HG02798 (cell line): ENCODE measurements around the gene FOXP1.

ENCODE experiments used
- ATAC-seq: cut with Tn5 transposase; IDR thresholded peaks from one replicate; pipeline ENCODE4 v1.9.1; 2021; ENCODE audit warnings: mild to moderate bottlenecking; ENCODE audit not compliant: unreplicated experiment, poor library complexity

The FOXP1 gene

DNA sequence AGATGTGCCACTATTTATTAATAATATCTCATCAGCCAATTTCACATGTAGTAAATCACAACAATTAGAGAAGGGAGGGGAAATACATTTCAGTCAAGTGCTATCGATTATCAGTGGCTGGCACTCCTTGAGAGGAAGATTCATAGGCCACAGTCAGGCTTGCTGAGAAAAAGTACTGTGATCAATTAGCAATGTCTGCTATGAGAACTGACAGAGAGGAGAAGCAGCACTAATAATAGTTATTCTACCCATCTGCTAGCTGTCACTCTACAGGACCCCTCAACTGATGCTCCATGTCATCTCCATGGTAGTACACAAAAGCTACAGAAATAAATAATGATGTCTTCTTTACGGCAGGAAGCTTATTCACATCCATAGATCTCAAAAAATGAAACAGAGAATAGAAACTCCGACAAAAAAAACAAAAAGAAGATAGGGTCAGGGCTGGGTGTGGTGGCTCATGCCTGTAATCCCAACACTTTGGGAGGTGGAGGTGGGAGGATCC, 351.3 kb downstream of the FOXP1 start:
- ATAC-seq: no peak

DNA sequence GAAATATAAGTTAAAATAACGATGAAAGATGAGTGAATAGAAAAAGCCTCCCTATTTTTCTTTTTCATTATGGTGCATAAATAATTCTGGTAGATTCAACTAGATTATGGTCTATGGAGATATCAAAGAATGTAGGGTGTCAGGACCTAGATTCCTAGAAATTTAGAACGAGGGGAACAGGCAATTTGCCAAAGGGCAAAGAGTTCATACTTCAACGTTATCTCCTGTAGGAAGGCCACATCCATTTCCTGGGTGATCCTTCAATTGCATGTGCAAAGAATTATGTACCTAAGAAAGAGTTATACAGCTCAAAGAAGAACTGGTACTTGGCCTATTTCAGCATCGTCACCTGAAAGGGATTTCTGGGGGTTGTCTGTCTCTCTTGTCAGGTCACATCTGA, 351.8 kb downstream of the FOXP1 start:
- ATAC-seq: no peak

DNA sequence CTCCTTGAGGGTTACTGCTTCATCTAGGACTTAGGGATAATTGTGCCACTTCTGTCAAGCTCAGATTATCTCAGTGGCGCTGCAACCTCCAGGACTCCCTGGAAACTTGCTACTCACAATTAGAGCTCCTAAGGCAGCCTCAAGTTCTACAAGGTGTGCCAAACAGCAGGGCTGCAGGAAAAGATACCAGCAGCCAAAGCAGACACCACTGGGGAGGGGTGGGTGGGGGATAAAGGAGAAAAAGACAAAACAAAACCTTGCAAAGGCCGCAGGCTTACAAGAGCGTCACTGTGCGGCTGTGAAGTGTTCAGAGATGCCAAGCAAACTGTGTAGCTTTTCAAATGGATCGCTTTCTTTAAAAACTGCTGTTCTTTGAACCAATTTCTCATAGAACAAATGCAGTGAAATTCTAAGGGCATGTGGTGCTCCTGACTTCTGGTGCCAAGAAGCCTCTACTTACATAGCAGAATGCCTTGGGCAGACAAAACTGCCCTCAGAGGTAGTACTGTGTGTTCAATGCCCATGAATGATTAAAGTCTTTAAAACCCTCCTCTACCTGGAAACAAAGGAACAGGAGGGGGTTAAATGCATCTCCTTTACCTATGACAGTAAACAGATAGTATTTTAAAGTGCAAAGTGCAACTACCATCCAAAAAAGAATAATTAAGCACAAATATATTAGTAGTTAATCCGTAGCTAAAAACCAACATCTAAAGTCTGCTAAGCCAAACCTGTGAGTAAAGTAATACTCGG, 353.4 kb downstream of the FOXP1 start:
- no peak for ATAC-seq

DNA sequence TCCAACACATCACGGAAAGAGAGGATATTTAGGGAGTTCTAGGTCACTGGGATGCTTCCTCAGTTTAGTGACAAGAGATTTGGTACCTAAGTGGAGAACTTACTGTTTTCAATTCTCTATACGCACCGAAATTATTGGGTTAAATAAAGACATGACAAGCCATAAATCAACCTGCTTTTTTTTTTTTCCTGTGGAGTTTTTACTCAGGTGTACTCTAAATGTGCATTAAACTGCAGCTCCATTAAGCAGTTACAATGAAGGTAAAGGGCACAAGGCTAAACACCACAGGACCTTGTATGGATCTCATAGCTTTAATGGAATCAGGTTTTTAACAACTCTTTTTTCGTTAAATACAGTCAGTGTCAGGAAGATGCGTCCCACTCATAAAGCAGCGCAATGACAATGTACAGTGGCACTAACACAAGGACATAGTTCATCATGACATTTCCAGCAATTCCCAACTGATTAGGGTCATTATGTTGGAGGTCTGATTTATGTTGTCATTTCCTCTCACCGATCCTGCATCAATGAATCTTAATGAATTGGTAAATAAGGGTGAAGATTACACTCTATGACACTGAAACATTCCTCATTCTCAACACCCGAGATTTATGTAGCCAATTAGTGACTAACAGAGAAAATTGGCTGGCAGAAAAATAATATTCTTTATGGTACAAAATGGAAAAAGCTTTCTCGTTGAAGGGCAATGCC, 355.2 kb downstream of the FOXP1 start:
- ATAC-seq: no peak

DNA sequence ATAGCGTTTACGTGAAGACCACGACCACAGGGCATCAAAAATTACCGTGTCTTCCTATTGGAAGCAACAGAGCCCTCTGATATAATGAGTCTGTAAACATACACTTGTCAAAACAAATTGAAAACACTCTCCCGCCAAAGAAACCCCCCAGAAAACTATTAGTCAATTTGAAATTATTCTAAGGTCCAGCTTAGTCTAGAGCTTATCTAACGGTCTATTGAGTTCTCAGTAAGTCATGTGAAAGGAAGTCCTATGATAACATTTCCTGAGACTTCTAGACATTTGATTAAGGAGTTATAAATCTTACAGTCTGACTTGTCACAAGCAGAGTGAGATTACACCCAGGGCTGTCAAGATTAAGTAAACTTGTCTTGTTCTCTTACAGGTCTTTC, 356.3 kb downstream of the FOXP1 start:
- no peak for ATAC-seq

DNA sequence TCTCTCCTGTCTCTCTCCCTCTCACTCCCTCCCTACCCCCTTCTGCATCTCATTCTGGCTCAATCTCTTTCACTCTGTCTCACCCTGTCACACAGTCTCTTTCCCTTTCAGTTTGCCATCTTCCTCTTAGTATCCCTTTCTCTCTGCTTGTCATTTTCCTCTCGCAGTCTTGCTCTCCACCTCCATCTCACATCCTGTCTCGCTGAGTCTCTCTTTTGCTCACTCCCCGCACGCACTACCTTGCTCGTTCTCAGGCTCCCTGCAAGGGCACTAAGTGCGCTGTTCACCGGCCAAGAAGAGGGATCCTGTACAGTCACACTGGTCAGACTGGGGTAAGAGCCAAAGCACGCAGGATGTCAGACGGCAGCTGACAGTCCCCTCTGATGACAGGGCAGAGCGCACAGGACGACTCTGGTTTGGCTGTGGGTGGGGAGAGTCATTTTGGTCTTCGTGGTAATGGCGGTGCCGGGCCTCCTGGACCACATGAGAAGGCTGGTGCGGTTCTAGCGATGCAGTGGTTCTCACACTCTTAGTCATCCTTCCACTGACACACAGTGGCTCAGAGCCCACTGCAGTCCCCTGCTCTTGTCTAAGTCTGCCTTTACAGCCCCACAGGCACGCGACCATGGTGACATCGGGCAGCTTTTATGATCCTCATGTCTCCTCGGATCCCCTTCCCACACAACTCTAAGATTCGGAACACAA, 356.8 kb downstream of the FOXP1 start:
- ATAC-seq: peak; percentile 88

DNA sequence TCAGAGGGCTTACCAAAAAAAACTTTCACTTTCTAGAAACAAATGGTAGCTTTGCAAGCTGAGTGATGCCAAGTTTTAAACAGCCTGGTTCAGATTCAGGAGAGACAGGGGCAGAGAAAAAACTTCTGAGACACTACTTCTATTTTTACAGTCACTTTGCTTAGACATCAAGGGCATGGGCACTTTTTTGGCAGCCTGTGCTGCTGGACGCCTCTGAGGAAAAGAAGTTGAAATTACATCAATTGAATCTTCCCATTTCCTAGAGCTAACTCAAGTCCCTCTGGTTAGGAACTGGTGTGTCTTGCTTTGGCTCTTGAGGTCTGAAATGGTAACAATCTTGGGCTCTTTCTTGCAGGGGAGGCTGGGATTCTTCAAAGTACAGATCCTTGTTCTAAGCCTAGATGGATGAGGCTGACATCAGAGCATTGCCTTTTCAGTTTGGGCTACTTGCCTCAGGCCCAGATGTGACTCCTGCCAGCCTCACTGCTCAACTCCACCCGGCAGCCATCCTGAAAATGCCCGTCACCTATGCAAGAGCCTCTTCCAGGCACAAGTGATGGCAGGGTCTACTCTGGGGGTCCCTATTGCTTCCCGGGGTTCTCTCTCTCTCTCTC, 357.5 kb downstream of the FOXP1 start:
- ATAC-seq: peak; percentile 2

DNA sequence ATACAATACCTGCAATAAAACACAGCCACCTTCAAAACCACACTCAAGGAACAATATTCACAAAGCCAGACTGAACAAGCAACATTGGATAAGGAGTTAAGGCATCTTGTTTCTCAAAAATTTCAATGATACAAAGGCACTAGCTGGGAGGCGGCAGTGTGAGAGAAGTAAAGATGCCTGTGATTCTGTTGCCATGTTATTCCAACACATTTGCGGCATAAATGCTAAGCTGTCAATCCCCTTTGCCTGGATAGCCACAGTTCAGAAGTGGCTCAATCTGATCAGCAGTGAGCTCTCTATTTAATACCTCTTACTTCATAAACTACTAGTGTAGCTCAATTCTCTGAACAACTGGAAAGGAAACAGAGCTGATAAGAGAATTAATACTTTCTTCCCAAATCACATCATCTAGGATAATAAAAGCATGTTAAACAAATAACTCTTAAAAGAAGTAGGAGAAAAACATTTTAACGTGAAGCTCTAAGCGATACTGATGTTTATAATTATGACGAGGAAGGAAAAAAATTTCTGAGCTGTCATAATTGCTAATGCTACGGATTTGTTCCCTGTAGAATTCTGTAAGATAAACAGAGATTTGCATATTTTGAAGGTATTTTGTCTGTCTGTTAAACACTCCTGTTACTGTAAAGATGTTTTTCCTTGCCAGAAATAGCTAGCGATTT, 358.4 kb downstream of the FOXP1 start:
- no peak for ATAC-seq

DNA sequence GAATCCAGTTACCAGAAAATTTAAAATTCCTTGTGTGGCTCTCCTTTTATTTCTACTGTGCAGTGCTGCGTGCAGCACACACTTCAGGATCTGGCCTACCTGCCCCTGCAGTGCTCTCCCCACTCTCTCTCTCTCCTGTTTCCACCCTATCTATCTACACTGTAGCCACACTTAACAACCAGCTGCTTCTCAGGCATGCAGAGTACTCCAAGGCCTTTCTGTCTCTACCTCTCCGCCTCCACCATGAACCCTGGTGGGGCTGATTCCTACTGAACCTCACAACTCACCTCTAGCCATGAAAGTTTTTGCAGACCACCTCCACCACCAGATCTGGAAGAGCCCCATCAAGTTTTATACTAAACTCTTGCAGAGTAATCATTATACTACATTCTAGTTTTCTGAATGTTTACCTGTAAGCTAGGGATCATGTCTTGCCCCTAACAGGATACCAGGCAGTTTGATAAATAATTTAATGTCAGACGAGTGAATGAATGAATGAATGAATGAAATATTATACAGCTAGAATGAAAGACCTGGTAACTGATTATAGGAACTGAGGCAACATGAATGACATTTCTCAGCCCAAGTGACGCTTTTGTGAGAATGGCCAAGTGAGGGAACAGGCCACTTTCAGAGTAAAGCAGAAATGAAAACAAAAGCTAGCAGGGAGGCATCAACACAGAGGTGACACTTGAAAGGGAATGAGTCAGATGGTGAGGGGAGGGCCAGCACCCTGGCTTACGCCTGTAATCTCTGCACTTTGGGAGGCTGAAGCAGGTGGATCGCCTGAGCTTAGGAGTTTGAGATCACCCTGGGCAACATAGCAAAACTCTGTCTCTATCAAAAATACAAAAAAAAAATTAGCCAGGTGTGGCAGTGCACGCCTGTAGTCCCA, 363.5 kb downstream of the FOXP1 start:
- peak; percentile 94 for ATAC-seq

DNA sequence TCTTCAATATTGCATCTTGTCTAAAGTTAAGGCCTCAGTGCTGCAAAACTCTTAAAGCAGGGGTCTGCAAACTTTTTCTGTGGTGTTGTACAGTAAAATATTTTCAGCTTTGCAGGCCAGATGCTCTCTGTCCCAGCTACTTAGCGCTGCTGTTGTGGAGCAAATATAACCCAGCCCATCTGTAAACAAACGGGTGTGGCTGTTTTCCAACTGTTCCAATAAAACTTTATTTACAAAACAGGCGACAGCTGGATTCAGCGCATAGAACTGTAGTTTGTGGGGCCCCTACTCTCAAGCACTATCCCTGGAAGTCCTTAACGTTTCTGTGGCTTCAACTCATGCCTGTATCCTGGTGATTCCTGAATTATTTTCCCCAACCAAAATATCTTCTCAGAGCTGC, 365.0 kb downstream of the FOXP1 start:
- ATAC-seq: no peak

DNA sequence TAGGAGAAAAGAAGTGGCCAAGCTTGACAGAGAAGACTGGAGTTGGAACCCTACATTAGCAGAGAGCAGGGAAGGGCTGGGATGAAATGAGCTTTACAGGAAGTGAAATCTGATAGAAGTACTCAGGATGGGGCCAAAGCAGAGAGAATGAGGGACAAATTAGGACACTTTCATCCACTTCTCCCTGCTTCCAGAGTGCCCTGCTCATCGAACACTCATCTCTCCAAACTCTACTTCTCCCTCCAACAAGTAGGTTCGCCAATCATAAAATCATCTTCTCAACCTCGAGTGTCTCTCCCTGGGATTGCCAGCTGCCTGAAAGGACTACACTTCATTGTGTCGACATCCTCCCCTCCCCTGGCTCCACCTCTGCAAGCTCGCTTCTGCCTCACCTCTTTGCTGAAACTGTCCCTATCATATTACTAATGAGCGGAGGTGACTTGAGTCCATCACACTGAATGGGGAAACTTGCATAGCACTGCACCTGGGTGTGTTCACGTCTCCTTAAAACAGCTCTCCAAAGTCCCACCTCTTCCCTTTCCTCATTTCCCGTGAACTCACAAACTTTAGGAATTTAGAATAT, 365.8 kb downstream of the FOXP1 start:
- ATAC-seq: no peak

DNA sequence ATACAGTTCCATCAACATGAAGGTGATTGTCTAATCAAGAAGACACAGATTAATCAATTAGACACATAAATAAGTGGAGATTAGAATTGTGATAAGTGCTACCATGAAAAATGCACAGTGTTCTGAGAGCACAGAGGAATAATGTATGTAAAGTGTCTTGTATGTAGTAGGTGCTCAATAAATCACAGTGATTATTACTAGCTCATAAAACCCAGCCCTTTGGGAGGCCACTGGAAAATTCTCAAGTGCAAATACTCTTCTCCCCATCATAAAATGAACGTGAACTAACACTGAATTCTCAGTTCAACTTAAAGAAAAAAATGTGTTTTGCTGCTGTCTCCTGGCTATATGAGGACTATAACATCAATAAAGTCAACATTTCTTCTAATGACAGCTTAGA, 368.2 kb downstream of the FOXP1 start:
- ATAC-seq: no peak

DNA sequence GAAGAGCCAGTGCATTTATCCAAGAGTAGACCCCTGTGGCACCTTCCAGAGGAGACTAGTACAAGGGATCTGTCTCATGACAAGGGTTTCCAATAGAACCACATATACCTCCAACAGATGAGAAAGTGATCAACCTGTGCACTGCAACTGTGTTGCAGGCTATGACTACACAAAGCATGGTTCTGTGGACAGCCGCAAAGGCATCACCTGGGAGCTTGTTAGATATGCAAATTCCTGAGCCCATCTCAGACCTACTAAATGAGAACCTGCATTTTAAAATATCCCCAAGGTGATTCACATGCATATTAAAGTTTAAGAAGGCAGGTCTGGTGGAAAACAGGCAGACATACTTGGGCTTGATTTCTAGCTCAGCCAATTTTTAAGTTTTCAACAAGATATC, 368.7 kb downstream of the FOXP1 start:
- no peak for ATAC-seq

DNA sequence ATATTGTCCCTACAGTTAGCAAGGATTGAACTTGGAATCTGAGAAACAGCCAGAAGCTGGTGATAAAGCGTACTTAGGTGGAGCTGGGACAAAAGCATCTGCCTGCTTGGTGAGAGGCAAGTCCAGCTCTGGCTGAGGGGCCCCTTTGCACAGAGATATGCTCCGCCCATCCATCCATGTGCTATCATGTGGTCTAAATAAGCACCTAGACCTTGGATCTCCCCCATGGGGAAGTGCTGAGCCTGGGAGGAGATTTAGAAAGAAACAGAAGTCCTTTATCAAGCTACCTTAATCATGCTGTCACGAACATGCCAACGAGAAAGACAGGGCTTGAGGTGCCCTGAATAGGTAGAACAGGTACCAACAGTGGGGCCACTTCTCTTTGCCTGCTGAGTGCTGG, 369.5 kb downstream of the FOXP1 start:
- no peak for ATAC-seq

DNA sequence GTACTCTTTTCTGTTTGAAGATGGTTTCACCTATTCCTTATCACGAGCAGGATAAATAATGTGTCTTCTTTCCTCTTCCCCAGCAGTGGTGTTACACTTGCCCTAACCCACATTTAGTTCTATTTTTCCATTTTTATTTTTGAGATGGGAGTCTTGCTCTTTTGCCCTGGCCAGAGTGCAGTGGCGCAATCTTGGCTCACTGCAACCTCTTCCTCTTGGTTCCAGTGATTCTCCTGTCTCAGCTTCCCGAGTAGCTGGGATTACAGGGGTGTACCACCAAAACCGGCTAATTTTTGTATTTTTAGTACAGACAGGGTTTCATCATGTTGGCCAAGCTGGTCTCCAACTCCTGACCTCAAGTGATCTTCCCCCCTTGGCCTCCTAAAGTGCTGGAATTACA, 372.4 kb downstream of the FOXP1 start:
- no peak for ATAC-seq

DNA sequence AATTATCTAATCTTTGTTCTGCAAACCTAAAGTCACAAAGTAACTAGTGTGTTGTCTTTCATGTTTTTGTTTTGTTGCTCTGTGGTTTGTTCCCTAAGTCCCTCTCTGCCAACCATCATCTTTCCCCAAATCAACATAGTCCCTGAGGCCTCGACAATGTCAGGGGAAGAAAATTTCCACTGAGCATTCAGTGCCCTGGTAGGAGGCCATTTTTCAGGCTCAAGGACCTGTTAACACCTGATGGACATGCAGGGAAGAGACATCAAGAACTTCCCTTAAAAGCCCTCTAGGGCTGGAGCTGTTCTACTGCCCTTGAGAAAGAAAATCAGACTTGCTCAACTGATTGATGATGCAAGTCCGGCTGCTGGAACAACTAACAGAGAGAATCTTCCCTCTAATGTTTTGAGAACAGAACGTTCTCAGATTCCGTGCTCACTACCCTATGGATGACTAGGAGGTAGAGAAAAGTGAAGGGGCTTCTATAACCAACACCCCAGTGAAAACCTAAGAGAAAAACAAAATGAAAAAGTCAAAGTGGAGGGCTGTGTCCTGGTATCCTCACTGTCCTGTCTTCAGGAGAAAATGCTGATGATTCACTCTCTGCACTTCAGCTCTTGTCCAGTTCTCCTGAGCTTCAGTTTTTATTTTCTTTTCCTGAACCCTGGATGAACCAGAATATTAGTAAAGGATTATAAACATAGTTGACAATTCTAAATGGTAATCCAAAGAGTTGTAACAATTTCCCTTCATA, 373.1 kb downstream of the FOXP1 start:
- no peak for ATAC-seq

DNA sequence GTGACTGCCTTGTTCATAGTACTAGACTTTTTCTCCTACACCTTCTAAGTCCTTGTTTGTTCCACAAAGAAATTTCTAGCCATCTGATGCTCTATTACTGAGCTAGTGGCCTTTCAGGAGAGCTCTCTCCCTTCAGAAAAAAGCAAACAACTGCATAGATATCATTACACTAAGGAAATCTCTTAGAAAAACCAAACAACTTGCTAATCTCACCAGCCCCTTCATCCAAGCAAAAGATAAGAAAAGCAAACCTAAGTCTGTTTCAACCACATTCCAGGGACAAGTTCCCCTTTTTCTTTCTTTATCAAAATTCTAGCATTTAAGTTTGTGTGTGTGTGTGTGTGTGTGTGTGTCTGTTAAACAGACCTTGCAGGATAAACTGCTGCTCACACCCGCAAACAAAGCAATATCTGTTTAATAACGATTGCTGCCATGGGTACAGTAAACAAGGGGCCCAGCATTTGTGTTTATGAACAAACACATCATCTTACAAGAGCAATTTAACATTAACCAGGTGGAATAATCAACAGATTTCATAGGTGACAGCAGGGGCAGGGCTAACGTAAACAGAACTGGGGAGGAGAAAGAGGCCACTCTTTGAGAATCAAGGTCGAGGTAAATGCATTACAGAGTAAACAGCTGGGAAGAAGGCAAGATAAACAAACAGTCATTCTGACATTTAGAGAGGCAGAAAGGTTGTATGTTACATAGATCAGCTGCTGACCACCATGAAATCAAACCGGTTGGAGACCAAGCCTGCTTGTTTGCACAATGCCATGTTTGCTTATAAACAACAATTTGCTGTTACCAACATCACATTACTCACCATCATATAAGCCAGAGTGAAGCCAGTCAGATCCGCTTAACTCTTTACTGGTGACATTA, 375.1 kb downstream of the FOXP1 start:
- no peak for ATAC-seq
